Prostate gland (tissue), 2 donors: ENCODE measurements around the gene CARMIL1. TPM values are rescaled to one million over a fixed set of nuclear protein-coding genes. Genes with fewer than 3 reads are reported as not detected.

Experiments used
- DNase-seq: peaks from one replicate; pipeline ENCODE4 v3.0.0-alpha.2; 2019; ENCODE audit warnings: low spot score
- H3K27ac ChIP-seq, 2 donors: fragments of 200-600 bp; sonication (generic); 2 replicates each; pipeline ENCODE4 v1.5.1; 2017 to 2019
- H3K27me3 ChIP-seq: fragments of 200-600 bp; sonication (generic); replicated peaks from 2 replicates; pipeline ENCODE4 v1.5.1; 2019; ENCODE audit not compliant: insufficient read depth
- H3K36me3 ChIP-seq, 2 donors: fragments of 200-600 bp; sonication (generic); 1 replicate in 1 of 2; 2 replicates in 1 of 2; pipeline versions ENCODE4 v1.5.1 to v1.8.1; 2017 to 2019
- H3K4me1 ChIP-seq: fragments of 200-600 bp; sonication (generic); replicated peaks from 2 replicates; pipeline ENCODE4 v1.5.1; 2019
- H3K4me3 ChIP-seq, 2 donors: fragments of 200-600 bp; sonication (generic); 2 replicates each; pipeline ENCODE4 v1.5.1; 2017 to 2019
- H3K9me3 ChIP-seq: fragments of 200-600 bp; sonication (generic); 2 replicates; pipeline ENCODE4 v1.5.1; 2017
- POLR2A ChIP-seq: fragments of 450-650 bp; IDR thresholded peaks from one replicate; pipeline ENCODE4 v1.6.1; 2016; ENCODE audit warnings: antibody characterized with exemption, mild to moderate bottlenecking
- POLR2AphosphoS5 ChIP-seq: sonication (generic); formaldehyde crosslinking; IDR thresholded peaks from one replicate; pipeline ENCODE4 v1.6.1; 2017; ENCODE audit warnings: antibody characterized with exemption
- WGBS: methylation state at CpG from one replicate; pipeline ENCODE4 v1.1.5; 2018; 5-methylcytosine and 5-hydroxymethylcytosine counted together
- intact Hi-C: fragments of 100-400 bp; cut with DNase I; formaldehyde crosslinking; loops from one replicate; pipeline ENCODE4 v1.14.2; 2022
- total RNA-seq, 2 donors: library from RNA; depleted of rRNA; stranded (reverse); fragments of >200 nt; gene quantifications; one replicate each; pipeline ENCODE4 v1.1.0, GENCODE V29; 2016
- TF ChIP-seq, protein P1 (sequence below), 4 experiments: fragments of 200-600 bp in 2 of 4; fragments of 450-650 bp in 2 of 4; sonication (generic) in 2 of 4; IDR thresholded peaks; 1 replicate in 3 of 4; 2 replicates in 1 of 4; pipeline ENCODE4 v1.5.1; 2016 to 2019; ENCODE audit warnings: antibody characterized with exemption in 4 of 4, mild to moderate bottlenecking in 2 of 4, moderate library complexity in 2 of 4

Gene CARMIL1
- total RNA-seq, 2 donors from 2014 or later: 12.9 to 71.7 TPM

DNA sequence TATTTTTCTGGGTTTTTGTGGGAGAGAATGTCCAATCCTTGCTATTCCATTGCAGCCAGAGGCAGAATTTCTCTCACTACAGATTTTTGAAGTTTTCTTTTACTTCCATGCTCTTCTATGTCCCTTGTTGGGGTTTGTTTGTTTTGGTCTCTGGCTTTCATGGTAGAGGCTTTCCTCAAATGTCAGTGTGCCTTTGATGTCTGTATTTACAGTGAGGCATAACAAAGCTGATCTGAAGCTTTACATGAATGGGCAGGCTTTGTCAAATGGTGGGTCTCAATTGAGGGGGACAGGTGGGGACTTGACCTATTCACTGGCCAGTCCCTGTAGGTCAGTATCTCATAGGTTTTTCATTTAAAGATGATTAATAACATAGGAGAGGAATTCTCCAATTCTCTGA is 8.6 kb upstream of the CARMIL1 start:
- Histone ChIP-seq H3K27ac (no peak overlapping the region), H3K4me3 (no peak overlapping the region), H3K27me3 (no peaks in the 10 kb centered on the region), H3K36me3 (no peaks in the 10 kb centered on the region), H3K4me1 (no peaks in the 10 kb centered on the region), H3K9me3 (no peaks in the 10 kb centered on the region)
- intact Hi-C loops: no loop called here
- DNase-seq: no peak
- TF ChIP-seq, protein P1, sequence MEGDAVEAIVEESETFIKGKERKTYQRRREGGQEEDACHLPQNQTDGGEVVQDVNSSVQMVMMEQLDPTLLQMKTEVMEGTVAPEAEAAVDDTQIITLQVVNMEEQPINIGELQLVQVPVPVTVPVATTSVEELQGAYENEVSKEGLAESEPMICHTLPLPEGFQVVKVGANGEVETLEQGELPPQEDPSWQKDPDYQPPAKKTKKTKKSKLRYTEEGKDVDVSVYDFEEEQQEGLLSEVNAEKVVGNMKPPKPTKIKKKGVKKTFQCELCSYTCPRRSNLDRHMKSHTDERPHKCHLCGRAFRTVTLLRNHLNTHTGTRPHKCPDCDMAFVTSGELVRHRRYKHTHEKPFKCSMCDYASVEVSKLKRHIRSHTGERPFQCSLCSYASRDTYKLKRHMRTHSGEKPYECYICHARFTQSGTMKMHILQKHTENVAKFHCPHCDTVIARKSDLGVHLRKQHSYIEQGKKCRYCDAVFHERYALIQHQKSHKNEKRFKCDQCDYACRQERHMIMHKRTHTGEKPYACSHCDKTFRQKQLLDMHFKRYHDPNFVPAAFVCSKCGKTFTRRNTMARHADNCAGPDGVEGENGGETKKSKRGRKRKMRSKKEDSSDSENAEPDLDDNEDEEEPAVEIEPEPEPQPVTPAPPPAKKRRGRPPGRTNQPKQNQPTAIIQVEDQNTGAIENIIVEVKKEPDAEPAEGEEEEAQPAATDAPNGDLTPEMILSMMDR (IDR thresholded peaks at IDR 0.05): no peak
- TF ChIP-seq POLR2A (no peak), POLR2AphosphoS5 (no peak)

DNA sequence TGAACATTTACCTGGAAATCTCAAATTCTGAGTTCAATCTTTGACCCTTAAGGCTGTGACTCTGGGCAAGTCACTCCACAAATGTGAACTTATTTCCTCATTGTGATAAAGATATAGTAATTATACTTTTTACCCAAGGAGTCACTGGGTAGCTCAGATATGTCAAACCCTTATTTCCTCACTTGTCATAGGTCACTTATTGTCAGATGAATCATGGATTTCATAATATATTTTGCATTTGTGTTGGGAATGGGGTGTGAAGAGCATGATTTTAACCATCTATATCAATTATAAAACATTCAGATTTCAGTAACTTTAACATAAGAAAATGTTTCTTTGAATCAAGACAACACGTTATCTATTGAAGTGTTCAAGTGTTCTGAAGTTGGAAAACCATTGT is 3.7 kb upstream of the CARMIL1 start:
- no peaks in the 10 kb centered on the region for H3K9me3 ChIP-seq
- 97% methylated on average over 1 of the region's 1 CpG for WGBS
- DNase-seq: no peak
- intact Hi-C loops: no loop called here
- H3K27me3 ChIP-seq: no peaks in the 10 kb centered on the region
- H3K36me3 ChIP-seq: no peaks in the 10 kb centered on the region
- H3K4me3 ChIP-seq: no peak overlapping the region
- no peak overlapping the region for H3K27ac ChIP-seq
- peaks cover 6% of the 10 kb centered on the region for H3K4me1 ChIP-seq
- TF ChIP-seq POLR2AphosphoS5 (no peak), POLR2A (no peak)
- TF ChIP-seq, protein P1 (IDR thresholded peaks at IDR 0.05): no peak

DNA sequence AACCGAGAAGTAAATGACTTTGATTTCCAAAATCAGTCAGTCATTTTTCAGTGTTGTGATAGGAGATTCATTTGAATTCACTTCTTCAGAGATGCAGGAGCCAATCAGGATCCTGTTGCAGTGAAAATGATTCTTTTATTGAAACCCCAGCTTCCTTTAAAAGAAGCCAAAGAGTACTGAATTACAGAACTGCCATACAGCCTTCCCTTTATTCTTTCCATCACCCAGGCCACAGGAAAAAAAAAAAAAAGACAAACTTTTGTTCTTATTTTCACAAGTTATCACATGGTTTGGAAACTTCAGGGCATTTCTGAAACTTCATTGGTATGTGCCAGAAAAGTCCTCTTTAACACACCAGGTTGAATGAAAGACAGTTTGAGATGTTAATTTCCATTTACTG is 1.8 kb upstream of the CARMIL1 start:
- Histone ChIP-seq H3K4me1 (peaks cover 6% of the 10 kb centered on the region), H3K27me3 (no peaks in the 10 kb centered on the region), H3K9me3 (no peaks in the 10 kb centered on the region), H3K36me3 (no peaks in the 10 kb centered on the region), H3K27ac (no peak overlapping the region), H3K4me3 (no peak overlapping the region)
- TF ChIP-seq, protein P1 (IDR thresholded peaks at IDR 0.05): no peak
- TF ChIP-seq POLR2A (no peak), POLR2AphosphoS5 (no peak)
- no peak for DNase-seq
- intact Hi-C loops: no loop called here
- WGBS: 53% methylated on average over 1 of the region's 1 CpG

DNA sequence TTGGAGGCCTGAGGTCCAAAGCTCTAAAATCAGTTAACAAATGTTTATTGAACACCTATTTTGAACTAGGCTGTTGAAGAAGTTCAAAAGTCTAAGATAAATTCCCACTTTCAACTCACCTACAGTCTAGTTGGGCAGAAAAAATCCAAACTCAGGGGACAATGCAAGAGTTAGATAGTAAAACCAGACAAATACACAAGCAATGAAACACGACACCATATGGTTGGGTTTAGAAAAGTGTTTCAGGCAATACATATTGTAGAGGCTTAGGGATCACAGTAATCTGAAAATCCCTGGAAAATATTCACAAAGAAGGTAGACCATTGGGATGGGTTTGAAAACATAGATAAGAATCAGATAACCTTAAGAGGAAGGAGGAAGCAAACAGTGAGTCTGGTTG is 1.3 kb upstream of the CARMIL1 start:
- no peak overlapping the region for H3K4me3 ChIP-seq
- intact Hi-C loops: no loop called here

More for the DNA sequence above, 1.3 kb upstream of the CARMIL1 start:
- no peaks in the 10 kb centered on the region for H3K27me3 ChIP-seq
- no peaks in the 10 kb centered on the region for H3K36me3 ChIP-seq
- H3K27ac ChIP-seq: no peak overlapping the region
- TF ChIP-seq, protein P1 (IDR thresholded peaks at IDR 0.05): no peak
- TF ChIP-seq POLR2AphosphoS5 (no peak), POLR2A (no peak)
- peaks cover 6% of the 10 kb centered on the region for H3K4me1 ChIP-seq
- 67% methylated on average over 1 of the region's 1 CpG for WGBS
- no peaks in the 10 kb centered on the region for H3K9me3 ChIP-seq
- DNase-seq: no peak
